Dermis microvascular lymphatic vessel endothelial cell (primary cell): Measurements from ENCODE around the gene THUMPD2. TPM values are rescaled to one million over a fixed set of nuclear protein-coding genes. Genes with fewer than 3 reads are reported as not detected.

Source experiments
- DNase-seq, 2 donors: peaks; one replicate each; pipeline versions ENCODE4 v3.0.0 to v3.0.0-alpha.2; 2010; ENCODE audit warnings: low read depth in 2 of 2
- total RNA-seq: library from RNA; depleted of rRNA; stranded (reverse); fragments of >200 nt; gene quantifications from 2 replicates; pipeline ENCODE4 v1.2.1, GENCODE V29; 2014

Gene THUMPD2
- total RNA-seq, 1 donor from 2014 or later, result 4.4 TPM

GRCh38 chr2:39718483-39718882 lies 60.6 kb downstream of the THUMPD2 start:
- no peak for DNase-seq

DNA sequence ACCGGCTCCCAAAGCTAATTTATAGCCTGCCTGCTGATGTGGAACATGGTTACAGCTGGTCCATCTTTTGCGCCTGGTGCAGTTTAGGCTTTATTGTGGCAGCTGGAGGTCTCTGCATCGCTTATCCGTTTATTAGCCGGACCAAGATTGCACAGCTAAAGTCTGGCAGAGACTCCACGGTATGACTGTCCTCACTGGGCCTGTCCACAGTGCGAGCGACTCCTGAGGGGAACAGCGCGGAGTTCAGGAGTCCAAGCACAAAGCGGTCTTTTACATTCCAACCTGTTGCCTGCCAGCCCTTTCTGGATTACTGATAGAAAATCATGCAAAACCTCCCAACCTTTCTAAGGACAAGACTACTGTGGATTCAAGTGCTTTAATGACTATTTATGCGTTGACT lies 62.0 kb downstream of the THUMPD2 start:
- DNase-seq, result no peak

DNA sequence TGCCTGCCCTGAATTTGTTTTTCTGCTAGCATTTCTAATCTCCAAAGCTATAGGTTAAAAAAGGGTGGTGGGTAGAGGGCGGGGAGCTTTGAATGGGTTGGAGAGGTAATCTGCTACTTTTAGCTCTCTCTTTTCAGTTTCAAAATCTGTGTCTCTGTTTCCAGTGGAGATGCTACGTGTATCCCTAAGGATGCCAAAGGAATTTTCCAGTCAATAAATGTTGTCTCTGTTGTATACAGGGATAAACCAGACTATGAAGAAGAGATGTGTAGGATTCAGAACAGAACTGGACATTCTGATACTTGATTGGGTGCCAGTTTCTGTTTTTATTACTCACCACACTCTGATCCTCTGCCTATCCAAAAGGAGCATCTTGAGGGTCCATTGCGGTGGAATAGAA lies 63.2 kb downstream of the THUMPD2 start:
- DNase-seq, result no peak

DNA sequence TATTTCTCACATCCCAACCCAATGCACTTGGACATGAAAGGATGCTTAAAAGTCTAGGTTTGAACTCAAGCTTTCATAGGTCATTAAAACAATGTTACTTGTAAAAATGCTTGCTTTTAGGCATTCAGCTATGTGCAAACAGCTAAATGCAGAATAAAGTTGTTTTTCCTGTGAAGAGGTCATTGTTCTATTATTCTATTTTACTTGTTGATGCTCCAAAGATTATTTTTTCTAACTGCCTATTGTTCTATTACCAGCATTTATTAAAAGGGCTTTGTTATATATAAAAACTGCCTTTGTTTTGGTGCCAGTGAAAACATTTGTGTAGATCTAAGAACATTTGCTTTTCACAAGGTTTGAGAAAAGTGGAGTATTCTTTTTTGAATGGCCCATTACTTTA lies 64.0 kb downstream of the THUMPD2 start:
- peak in 1 of 2 donors; percentile 48 for DNase-seq

GRCh38 chr2:39712953-39713352 lies 66.1 kb downstream of the THUMPD2 start:
- DNase-seq, result no peak

DNA sequence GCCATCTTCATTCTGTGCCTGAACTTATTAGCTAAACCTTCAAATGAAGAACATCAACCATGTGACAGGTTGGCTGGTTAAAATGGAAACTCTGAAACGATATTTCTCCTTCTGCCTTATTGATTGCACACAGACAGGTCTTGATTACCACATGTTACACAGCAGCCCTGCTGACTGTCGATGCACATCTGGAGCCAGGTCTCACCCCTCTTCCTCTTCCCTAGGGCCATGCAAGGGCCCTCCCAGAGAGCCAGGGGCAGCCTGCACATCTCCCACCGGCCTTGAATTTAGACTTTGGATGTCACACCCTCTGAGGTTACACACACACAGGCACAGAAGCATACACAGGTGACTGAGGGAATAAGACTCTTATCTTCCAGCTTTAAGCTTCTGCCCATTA lies 68.3 kb downstream of the THUMPD2 start:
- no peak for DNase-seq

GRCh38 chr2:39708003-39708402 lies 71.1 kb downstream of the THUMPD2 start:
- DNase-seq, result no peak

DNA sequence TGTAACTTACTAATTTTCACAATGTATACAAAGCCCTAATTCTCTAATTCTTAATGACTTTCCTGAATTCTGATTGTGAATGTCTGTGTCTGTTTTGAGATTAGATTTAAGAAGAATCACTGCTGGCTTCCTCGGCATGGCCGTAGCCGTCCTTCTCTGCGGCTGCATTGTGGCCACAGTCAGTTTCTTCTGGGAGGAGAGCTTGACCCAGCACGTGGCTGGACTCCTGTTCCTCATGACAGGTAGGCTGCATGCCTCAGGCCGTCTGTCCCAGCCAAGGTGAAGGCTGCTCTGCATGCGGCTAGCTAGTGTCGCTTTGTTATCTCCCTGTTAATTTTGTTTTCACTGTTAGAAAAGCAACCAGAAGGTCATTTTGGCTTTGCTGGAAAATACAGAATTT lies 72.1 kb downstream of the THUMPD2 start:
- no peak for DNase-seq

DNA sequence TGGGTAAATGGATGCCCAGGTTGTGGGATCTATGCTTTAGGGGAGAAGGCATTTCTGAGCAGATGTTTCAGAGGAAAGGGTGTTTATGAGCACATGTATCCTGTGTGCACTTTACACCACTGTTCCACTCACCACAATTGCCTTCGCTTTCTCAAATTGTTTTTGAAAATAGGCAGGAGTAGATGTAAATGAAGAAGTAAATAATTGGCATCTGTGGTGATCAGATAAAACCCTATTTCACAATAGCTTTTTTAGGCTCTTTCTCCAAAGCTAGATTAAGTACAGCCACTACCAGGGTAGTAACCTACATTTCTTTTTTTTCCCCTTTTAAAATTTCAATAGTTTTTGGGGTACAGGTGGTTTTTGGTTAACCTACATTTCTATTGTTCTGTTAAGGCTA lies 72.7 kb downstream of the THUMPD2 start:
- DNase-seq, result no peak

GRCh38 chr2:39705638-39706037 lies 73.4 kb downstream of the THUMPD2 start:
- no peak for DNase-seq

- no peak for DNase-seq
Measured at GRCh38 chr2:39704540-39704939, 74.5 kb downstream of the THUMPD2 start.

DNA sequence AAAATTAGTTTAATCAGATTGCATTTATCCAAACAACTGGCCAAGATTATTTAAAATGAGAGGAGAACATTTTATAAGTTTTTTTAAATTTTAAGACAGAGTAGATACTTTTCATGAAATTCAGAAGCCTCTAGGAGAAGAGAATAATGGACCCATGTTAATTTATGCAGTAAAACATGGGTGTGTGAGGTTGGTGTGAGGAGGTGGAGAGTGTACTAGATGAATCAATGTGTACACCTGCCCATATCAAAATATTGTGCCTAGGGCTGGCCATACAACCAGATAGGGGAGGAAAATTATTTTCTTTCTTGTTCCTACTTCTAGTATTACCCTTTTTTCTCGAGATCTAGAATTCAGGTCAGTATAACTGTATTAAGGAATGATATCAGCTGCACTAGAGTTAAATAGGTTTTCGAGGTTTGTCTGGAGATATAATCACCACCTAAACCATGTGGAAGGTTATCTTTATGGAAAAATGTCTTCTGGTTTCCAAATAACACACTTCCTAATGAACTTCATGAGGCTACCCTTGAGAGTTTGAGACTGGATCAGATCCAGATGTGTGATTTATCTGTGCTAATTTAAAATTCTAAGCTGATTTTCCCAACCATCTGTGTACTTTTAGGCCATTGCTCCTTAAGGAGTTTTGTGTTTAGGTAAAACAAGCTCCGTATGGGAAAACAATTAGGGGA lies 75.7 kb downstream of the THUMPD2 start:
- DNase-seq, result no peak

GRCh38 chr2:39701137-39701536 lies 77.9 kb downstream of the THUMPD2 start:
- DNase-seq, result no peak

DNA sequence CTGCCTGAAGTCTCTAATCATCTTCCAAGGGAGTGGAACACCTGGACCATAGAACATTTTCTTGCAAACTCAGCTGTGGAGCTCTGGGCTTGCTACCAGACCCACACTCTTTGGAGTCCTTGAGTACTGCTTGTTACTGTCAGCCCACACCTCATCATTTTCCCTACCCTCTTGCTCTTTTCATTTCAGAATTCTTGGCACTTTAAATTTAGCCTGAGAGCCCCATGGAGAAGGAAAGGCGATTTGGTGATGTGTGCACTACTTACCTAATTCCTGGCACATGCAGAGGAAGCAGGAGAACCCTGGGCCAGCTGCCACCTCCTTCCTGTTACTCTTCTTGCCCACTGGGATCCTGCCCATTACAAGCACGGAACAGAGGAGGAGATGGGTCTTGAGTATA lies 81.6 kb downstream of the THUMPD2 start:
- peak in 1 of 2 donors; percentile 1 for DNase-seq

DNA sequence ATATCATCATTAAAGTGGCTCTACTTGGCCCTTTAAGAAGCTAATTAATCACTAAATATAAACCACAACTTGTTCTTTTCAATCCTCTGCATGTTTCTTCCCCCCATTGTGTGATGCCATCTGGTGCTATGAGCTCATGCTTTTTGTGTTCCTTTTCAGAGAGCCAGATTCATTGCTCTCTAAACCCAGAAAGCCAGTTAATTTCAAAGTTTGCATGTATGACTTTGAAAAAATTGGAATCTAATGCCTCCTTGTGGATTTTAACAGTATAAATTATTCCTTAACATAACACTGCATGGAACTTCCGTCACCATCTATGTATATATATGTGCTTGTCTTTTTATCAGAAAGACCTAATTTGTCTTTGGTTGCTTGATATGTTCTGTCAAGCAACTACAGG lies 82.2 kb downstream of the THUMPD2 start:
- DNase-seq, result peak; percentile 37 to 63

- peak in 1 of 2 donors; percentile 41 for DNase-seq
Measured at GRCh38 chr2:39696101-39696553, 82.9 kb downstream of the THUMPD2 start.

- no peak for DNase-seq
Measured at GRCh38 chr2:39693245-39693644, 85.8 kb downstream of the THUMPD2 start.

GRCh38 chr2:39689876-39690275 lies 89.2 kb downstream of the THUMPD2 start:
- DNase-seq, result no peak

DNA sequence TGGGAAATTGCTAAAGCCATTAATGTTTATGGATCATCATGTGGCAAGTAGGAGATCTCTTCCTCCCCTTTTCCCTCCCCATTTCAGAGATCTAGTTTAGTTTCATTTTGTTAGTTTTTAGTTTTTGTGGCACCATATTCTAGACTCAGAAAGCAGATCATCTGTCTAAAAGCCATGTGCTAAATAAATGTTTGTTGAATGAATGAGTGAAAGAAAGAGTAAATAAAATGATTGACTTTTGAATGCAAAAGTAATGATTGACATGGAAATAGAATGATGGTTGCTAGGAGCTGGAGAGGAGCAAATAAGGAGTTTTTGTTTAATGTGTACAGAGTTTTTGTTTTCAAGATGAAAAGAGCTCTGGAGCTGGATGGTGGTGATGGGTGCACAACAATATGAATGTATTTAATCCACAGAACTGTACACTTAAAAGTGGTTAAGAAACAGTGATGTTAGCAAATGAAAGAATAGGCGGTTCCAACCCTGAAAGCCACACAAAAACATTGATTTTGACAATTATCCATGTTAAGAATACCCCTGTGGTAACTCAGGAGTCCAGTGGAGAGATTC lies 89.7 kb downstream of the THUMPD2 start:
- DNase-seq, result no peak

- no peak for DNase-seq
Measured at GRCh38 chr2:39688181-39688580, 90.9 kb downstream of the THUMPD2 start.

- no peak for DNase-seq
Measured at GRCh38 chr2:39686456-39686855, 92.6 kb downstream of the THUMPD2 start.
